Liver (tissue), 9 donors: ENCODE measurements around the gene CNGA3. TPM values are rescaled to one million over a fixed set of nuclear protein-coding genes. Genes with fewer than 3 reads are reported as not detected.

Experiments
- DNase-seq: peaks from one replicate; pipeline ENCODE4 v3.0.0-alpha.2; 2017; ENCODE audit warnings: low spot score
- H3K27ac ChIP-seq, 2 donors: one replicate each; pipeline ENCODE4 v1.7.0; 2013; ENCODE audit warnings: inconsistent platforms in 2 of 2, low read length in 2 of 2, control low read depth in 1 of 2, low read depth in 1 of 2, mild to moderate bottlenecking in 1 of 2
- H3K27me3 ChIP-seq, 4 donors: one replicate each; pipeline versions ENCODE4 v1.6.1 to v1.7.0; 2013; ENCODE audit warnings: low read length in 3 of 4, inconsistent platforms in 1 of 4, mild to moderate bottlenecking in 1 of 4, moderate library complexity in 1 of 4; ENCODE audit not compliant: control insufficient read depth in 4 of 4, insufficient read depth in 4 of 4
- H3K36me3 ChIP-seq, 4 donors: one replicate each; pipeline versions ENCODE4 v1.6.1 to v1.7.0; 2013; ENCODE audit warnings: low read length in 3 of 4, mild to moderate bottlenecking in 3 of 4, low read depth in 1 of 4, moderate library complexity in 1 of 4; ENCODE audit not compliant: control insufficient read depth in 4 of 4, insufficient read depth in 3 of 4
- H3K4me1 ChIP-seq, 4 donors: one replicate each; pipeline versions ENCODE4 v1.6.1 to v1.7.0; 2013; ENCODE audit warnings: low read length in 3 of 4, mild to moderate bottlenecking in 3 of 4, moderate library complexity in 1 of 4; ENCODE audit not compliant: control insufficient read depth in 4 of 4, insufficient read depth in 4 of 4
- H3K4me3 ChIP-seq, 3 donors: one replicate each; pipeline versions ENCODE4 v1.6.1 to v1.7.0; 2013; ENCODE audit warnings: low read length in 3 of 3, control low read depth in 1 of 3, low read depth in 1 of 3, mild to moderate bottlenecking in 1 of 3
- H3K9ac ChIP-seq, 2 donors: one replicate each; pipeline ENCODE4 v1.7.0; 2013; ENCODE audit warnings: low read length in 2 of 2, mild to moderate bottlenecking in 2 of 2, moderate library complexity in 2 of 2, control low read depth in 1 of 2, low read depth in 1 of 2
- H3K9me3 ChIP-seq, 4 donors: one replicate each; pipeline versions ENCODE4 v1.6.1 to v1.7.0; 2013; ENCODE audit warnings: low read length in 3 of 4; ENCODE audit not compliant: control insufficient read depth in 4 of 4
- ATF3 ChIP-seq: IDR thresholded peaks from 2 replicates; pipeline ENCODE4 v1.6.1; 2016; ENCODE audit warnings: antibody characterized with exemption
- CTCF ChIP-seq: fragments of 150-350 bp; IDR thresholded peaks from 2 replicates; pipeline ENCODE4 v1.5.1; 2017; ENCODE audit warnings: improper control_type of control experiment, low read depth, low read length; ENCODE audit not compliant: missing input control
- EGR1 ChIP-seq, 2 donors: IDR thresholded peaks; 2 replicates each; pipeline ENCODE4 v1.6.1; 2016 to 2018; ENCODE audit warnings: antibody characterized with exemption in 2 of 2, low read depth in 2 of 2
- FOXA1 ChIP-seq: IDR thresholded peaks from 2 replicates; pipeline ENCODE4 v1.6.1; 2016; ENCODE audit warnings: antibody characterized with exemption
- FOXA2 ChIP-seq: IDR thresholded peaks from 2 replicates; pipeline ENCODE4 v1.6.1; 2016; ENCODE audit warnings: antibody characterized with exemption
- HNF4A ChIP-seq, 2 donors: conservative IDR thresholded peaks; 2 replicates each; pipeline ENCODE4 v1.6.1; 2016; ENCODE audit warnings: antibody characterized with exemption in 2 of 2, mild to moderate bottlenecking in 2 of 2
- HNF4G ChIP-seq: IDR thresholded peaks from 2 replicates; pipeline ENCODE4 v1.6.1; 2016; ENCODE audit warnings: antibody characterized with exemption
- JUND ChIP-seq, 2 donors: IDR thresholded peaks; 2 replicates each; pipeline ENCODE4 v1.6.1; 2016; ENCODE audit warnings: antibody characterized with exemption in 2 of 2
- MAX ChIP-seq: IDR thresholded peaks from 2 replicates; pipeline ENCODE4 v1.6.1; 2016; ENCODE audit warnings: antibody characterized with exemption
- NR2F2 ChIP-seq: IDR thresholded peaks from 2 replicates; pipeline ENCODE4 v1.6.1; 2016; ENCODE audit warnings: antibody characterized with exemption
- REST ChIP-seq: IDR thresholded peaks from 2 replicates; pipeline ENCODE4 v1.6.1; 2016; ENCODE audit warnings: antibody characterized with exemption, mild to moderate bottlenecking
- SP1 ChIP-seq: IDR thresholded peaks from 2 replicates; pipeline ENCODE4 v1.6.1; 2018; ENCODE audit warnings: antibody characterized with exemption, mild to moderate bottlenecking
- TAF1 ChIP-seq: conservative IDR thresholded peaks from 2 replicates; pipeline ENCODE4 v1.6.1; 2016; ENCODE audit warnings: antibody characterized with exemption, mild to moderate bottlenecking
- WGBS: extraction: QIAGEN DNeasy Blood & Tissue Kit; methylation state at CpG from one replicate; pipeline ENCODE4 v1.1.7; 2013; 5-methylcytosine and 5-hydroxymethylcytosine counted together
- polyA plus RNA-seq, 2 donors: library from polyadenylated mRNA; stranded (reverse) in 1 of 2; unstranded in 1 of 2; fragments of 200-250 nt in 1 of 2; fragments of >200 nt in 1 of 2; fragmentation: Nextera tagmentation in 1 of 2; extraction: Ambion mirVana in 1 of 2; gene quantifications; one replicate each; pipeline versions ENCODE4 v1.2.1 to v1.2.3, GENCODE V29; 2013 to 2015
- total RNA-seq, 2 donors: library from RNA; depleted of rRNA; stranded (reverse); fragments of >200 nt; gene quantifications; one replicate each; pipeline ENCODE4 v1.2.3, GENCODE V29; 2014
- donor health status: healthy.
- donor health status: healthy.
- donor health status: healthy.
- donor health status: healthy.
- donor health status: healthy.

Gene CNGA3
- total and polyA plus RNA-seq, 4 donors: not detected

GRCh38 chr2:98377544-98377943 lies 31.3 kb downstream of the CNGA3 start:
- Histone ChIP-seq H3K4me3 (no peak overlapping the region), H3K36me3 (no peaks in the 10 kb centered on the region), H3K4me1 (no peaks in the 10 kb centered on the region), H3K9me3 (no peaks in the 10 kb centered on the region), H3K27ac (no peak overlapping the region), H3K27me3 (peaks cover 0 to 2% (median 0%) of the 10 kb centered on the region in 4 donors), H3K9ac (no peak overlapping the region)
- no peak for TF ChIP-seq ATF3
- no peak for TF ChIP-seq HNF4A (conservative IDR thresholded peaks at IDR 0.05)
- no peak for TF ChIP-seq EGR1 (IDR thresholded peaks at IDR 0.05; ENCODE audit: low read depth in 2 of 2)
- no peak for TF ChIP-seq MAX
- TF ChIP-seq HNF4G: no peak
- TF ChIP-seq TAF1: no peak
- no peak for TF ChIP-seq JUND (IDR thresholded peaks at IDR 0.05)
- TF ChIP-seq FOXA1: no peak
- no peak for TF ChIP-seq SP1
- WGBS: 59% methylated on average over 7 of the region's 7 CpGs
- DNase-seq: no peak

- Histone ChIP-seq H3K27me3 (peaks cover 0 to 2% (median 0%) of the 10 kb centered on the region in 4 donors), H3K4me3 (no peak overlapping the region), H3K27ac (no peak overlapping the region), H3K9ac (no peak overlapping the region), H3K36me3 (no peaks in the 10 kb centered on the region), H3K9me3 (no peaks in the 10 kb centered on the region), H3K4me1 (no peaks in the 10 kb centered on the region)
- 58% methylated on average over 6 of the region's 6 CpGs for WGBS
- DNase-seq: no peak
- no peak for TF ChIP-seq FOXA2
- no peak for TF ChIP-seq FOXA1
- TF ChIP-seq REST: no peak
- no peak for TF ChIP-seq CTCF
- TF ChIP-seq JUND (IDR thresholded peaks at IDR 0.05): no peak
- TF ChIP-seq TAF1: no peak
- no peak for TF ChIP-seq EGR1 (IDR thresholded peaks at IDR 0.05; ENCODE audit: low read depth in 2 of 2)
- TF ChIP-seq NR2F2: no peak
Observed at GRCh38 chr2:98378196-98378595, 31.9 kb downstream of the CNGA3 start.

GRCh38 chr2:98378901-98379300 lies 32.6 kb downstream of the CNGA3 start:
- Histone ChIP-seq H3K36me3 (no peaks in the 10 kb centered on the region), H3K4me1 (no peaks in the 10 kb centered on the region), H3K9ac (no peak overlapping the region), H3K27ac (no peak overlapping the region), H3K9me3 (no peaks in the 10 kb centered on the region), H3K27me3 (peaks cover 0 to 2% (median 0%) of the 10 kb centered on the region in 4 donors), H3K4me3 (no peak overlapping the region)
- no peak for DNase-seq
- WGBS: 56% methylated on average over 4 of the region's 4 CpGs
- TF ChIP-seq HNF4G: no peak
- TF ChIP-seq NR2F2: peak; percentile 13
